Common myeloid progenitor, CD34-positive (primary cell): ENCODE measurements around the gene ZNF575.
A peak's percentile ranks its signal among the peaks of the same experiment; 100 is the strongest.

Experiments used
- CTCF ChIA-PET: fragments of 350-600 bp; sonication (Branson Sonifier 250); formaldehyde crosslinking; loops from one replicate; lab custom pipeline; 2021; ENCODE audit warnings: antibody characterized with exemption; lab: Charles Lee
- POLR2A ChIA-PET: fragments of 350-600 bp; sonication (Branson Sonifier 250); formaldehyde crosslinking; loops from one replicate; lab custom pipeline; 2021; ENCODE audit warnings: antibody characterized with exemption; lab: Charles Lee
- DNase-seq, 3 donors: peaks; one replicate each; pipeline versions ENCODE4 v3.0.0 to v3.0.0-alpha.2; 2013
- H3K27ac ChIP-seq, 2 experiments: 1 replicate in 1 of 2; 2 replicates in 1 of 2; pipeline ENCODE4 v1.7.0; 2013; ENCODE audit warnings: inconsistent platforms in 2 of 2, low read length in 2 of 2, mild to moderate bottlenecking in 2 of 2, low read depth in 1 of 2, moderate library complexity in 1 of 2; ENCODE audit not compliant: severe bottlenecking in 2 of 2, insufficient read depth in 1 of 2, poor library complexity in 1 of 2
- H3K27me3 ChIP-seq, 5 experiments: replicated peaks in 2 of 5; 1 replicate in 3 of 5; 2 replicates in 2 of 5; pipeline versions ENCODE4 v1.6.1 to v1.7.0; 2013; ENCODE audit warnings: low read length in 4 of 5, mild to moderate bottlenecking in 2 of 5, moderate library complexity in 2 of 5, inconsistent platforms in 1 of 5; ENCODE audit not compliant: insufficient read depth in 5 of 5, control insufficient read depth in 4 of 5
- H3K36me3 ChIP-seq, 4 experiments: 1 replicate in 2 of 4; 2 replicates in 2 of 4; pipeline versions ENCODE4 v1.6.1 to v1.7.0; 2013; ENCODE audit warnings: low read length in 3 of 4, control low read depth in 1 of 4, mild to moderate bottlenecking in 1 of 4; ENCODE audit not compliant: control insufficient read depth in 4 of 4, insufficient read depth in 4 of 4
- H3K4me1 ChIP-seq, 4 experiments: 1 replicate in 3 of 4; 2 replicates in 1 of 4; pipeline versions ENCODE4 v1.6.1 to v1.7.1; 2013; ENCODE audit warnings: low read length in 3 of 4, mild to moderate bottlenecking in 3 of 4, control low read depth in 1 of 4, inconsistent platforms in 1 of 4, moderate library complexity in 1 of 4; ENCODE audit not compliant: control insufficient read depth in 4 of 4, insufficient read depth in 4 of 4; ENCODE audit errors: control extremely low read depth in 1 of 4
- H3K4me3 ChIP-seq, 7 experiments: 1 replicate in 4 of 7; 2 replicates in 3 of 7; pipeline versions ENCODE4 v1.5.1 to v1.7.0; 2013; ENCODE audit warnings: mild to moderate bottlenecking in 7 of 7, low read length in 6 of 7, moderate library complexity in 6 of 7, inconsistent platforms in 2 of 7, low read depth in 2 of 7, control low read depth in 1 of 7; ENCODE audit not compliant: insufficient read depth in 4 of 7, control insufficient read depth in 1 of 7; ENCODE audit errors: extremely low read depth in 1 of 7
- H3K9me3 ChIP-seq, 5 experiments: 1 replicate in 4 of 5; 2 replicates in 1 of 5; pipeline versions ENCODE4 v1.6.1 to v1.7.1; 2013; ENCODE audit warnings: low read length in 4 of 5, mild to moderate bottlenecking in 2 of 5, inconsistent platforms in 1 of 5, low read depth in 1 of 5, moderate library complexity in 1 of 5; ENCODE audit not compliant: control insufficient read depth in 4 of 5, insufficient read depth in 2 of 5; ENCODE audit errors: control extremely low read depth in 1 of 5
- WGBS: methylation state at CpG from one replicate; pipeline ENCODE4 v1.1.5; 2013; ENCODE audit not compliant: insufficient coverage; 5-methylcytosine and 5-hydroxymethylcytosine counted together

ZNF575 gene

GRCh38 chr19:43527860-43528622, 4.9 kb upstream of the ZNF575 start:
- POLR2A ChIA-PET: interaction anchor here (0.6 kb wide), 2 partner anchors 71 to 86 kb away, joined by 3 read pairs; no protein-coding TSS in a partner anchor
- H3K9me3 ChIP-seq: no peaks in the 10 kb centered on the region
- H3K36me3 ChIP-seq: no peaks in the 10 kb centered on the region
- peaks cover 0 to 49% (median 40%) of the 10 kb centered on the region in 4 experiments for H3K4me1 ChIP-seq
- H3K27ac ChIP-seq: no peak overlapping the region
- 85% methylated on average over 10 of the region's 13 CpGs for WGBS
- no peak for DNase-seq
- CTCF ChIA-PET: interaction anchor here (1.2 to 3.2 kb wide), 4 partner anchors 8 to 81 kb away, joined by 3 to 12 read pairs (median 8); no protein-coding TSS in a partner anchor
- no peaks in the 10 kb centered on the region for H3K27me3 ChIP-seq
- no peak overlapping the region for H3K4me3 ChIP-seq

GRCh38 chr19:43532571-43532961, 422 bp upstream of the ZNF575 start:
- Histone ChIP-seq H3K9me3 (no peaks in the 10 kb centered on the region), H3K4me3 (peak overlapping the region; percentile 69 to 90 (median 76)), H3K27me3 (no peaks in the 10 kb centered on the region), H3K27ac (peak overlapping the region in 1 of 2 experiments; percentile 15), H3K4me1 (peaks cover 0 to 32% (median 27%) of the 10 kb centered on the region in 4 experiments), H3K36me3 (peaks cover 0 to 10% (median 3%) of the 10 kb centered on the region in 4 experiments)
- DNase-seq: no peak
- 0% methylated on average over 14 of the region's 16 CpGs for WGBS
- ChIA-PET CTCF (interaction anchor here (0.6 to 12.5 kb wide), 7 partner anchors 9 to 136 kb away, joined by 3 to 111 read pairs (median 4); no protein-coding TSS in a partner anchor), POLR2A (no interaction called here)

- H3K36me3 ChIP-seq: peaks cover 3 to 22% (median 8%) of the 10 kb centered on the region in 4 experiments
- H3K27ac ChIP-seq: no peak overlapping the region
- POLR2A ChIA-PET: interaction anchor here (1.2 kb wide), 1 partner anchor 14 kb away, joined by 4 read pairs; no protein-coding TSS in a partner anchor
- peak; percentile 100 for DNase-seq
- H3K9me3 ChIP-seq: peaks cover 0 to 3% (median 1%) of the 10 kb centered on the region in 5 experiments
- under 1% methylated on average over 41 of the region's 41 CpGs for WGBS
- CTCF ChIA-PET: interaction anchor here (0.7 to 12.5 kb wide), 9 partner anchors 9 to 135 kb away, joined by 3 to 111 read pairs (median 4); no protein-coding TSS in a partner anchor
- no peaks in the 10 kb centered on the region for H3K27me3 ChIP-seq
- peak overlapping the region; percentile 69 to 90 (median 76) for H3K4me3 ChIP-seq
- peaks cover 0 to 29% (median 25%) of the 10 kb centered on the region in 4 experiments for H3K4me1 ChIP-seq
These were observed 737 bp downstream of the ZNF575 start for GRCh38 chr19:43533546-43534304.

GRCh38 chr19:43534305-43534815, 1.4 kb downstream of the ZNF575 start:
- WGBS: 79% methylated on average over 11 of the region's 17 CpGs
- CTCF ChIA-PET: interaction anchor here (0.7 to 12.5 kb wide), 10 partner anchors 10 to 135 kb away, joined by 3 to 111 read pairs (median 5); partner anchors contain the start of gene IRGQ

GRCh38 chr19:43534816-43535761, 2.1 kb downstream of the ZNF575 start:
- peaks cover 0 to 10% (median 4%) of the 10 kb centered on the region in 5 experiments for H3K9me3 ChIP-seq
- peaks cover 3 to 33% (median 16%) of the 10 kb centered on the region in 4 experiments for H3K36me3 ChIP-seq
- H3K4me1 ChIP-seq: peaks cover 0 to 29% (median 25%) of the 10 kb centered on the region in 4 experiments
- no peaks in the 10 kb centered on the region for H3K27me3 ChIP-seq
- DNase-seq: peak; percentile 61 to 74 (median 71)
- no peak overlapping the region for H3K4me3 ChIP-seq
- ChIA-PET CTCF (interaction anchor here (0.7 to 12.5 kb wide), 20 partner anchors 10 to 116 kb away, joined by 3 to 111 read pairs (median 4); partner anchors contain the start of genes IRGQ, SRRM5 and ZNF576), POLR2A (interaction anchor here (1.7 kb wide), 1 partner anchor 60 kb away, joined by 6 read pairs; the partner anchor contains the start of gene IRGQ)
- 86% methylated on average over 50 of the region's 62 CpGs for WGBS
- no peak overlapping the region for H3K27ac ChIP-seq

More at GRCh38 chr19:43534305-43534815, 1.4 kb downstream of the ZNF575 start:
- Histone ChIP-seq H3K4me3 (peak overlapping the region in 4 of 7 experiments; percentile 23 to 90 (median 82)), H3K27ac (no peak overlapping the region), H3K36me3 (peaks cover 3 to 28% (median 13%) of the 10 kb centered on the region in 4 experiments), H3K27me3 (no peaks in the 10 kb centered on the region), H3K9me3 (peaks cover 0 to 9% (median 4%) of the 10 kb centered on the region in 5 experiments), H3K4me1 (peaks cover 0 to 29% (median 25%) of the 10 kb centered on the region in 4 experiments)
- no peak for DNase-seq
- POLR2A ChIA-PET: interaction anchor here (1.2 to 1.7 kb wide), 2 partner anchors 15 to 60 kb away, joined by 4 to 6 read pairs; partner anchors contain the start of gene IRGQ
